PFSK-1 (cell line): ENCODE results near the gene MAN2B2.

Experiments
- FOXP2 ChIP-seq: optimal IDR thresholded peaks from 2 replicates; pipeline ENCODE3; 2011; ENCODE audit warnings: borderline replicate concordance, control low read depth, inconsistent platforms; ENCODE audit not compliant: insufficient read depth; ENCODE audit errors: extremely low read length, extremely low read depth
- POLR2AphosphoS5 ChIP-seq: IDR thresholded peaks from 2 replicates; pipeline ENCODE4 v1.6.1; 2012; ENCODE audit warnings: low read depth, mild to moderate bottlenecking, control low read depth, low read length, moderate library complexity
- SIN3A ChIP-seq: IDR thresholded peaks from 2 replicates; pipeline ENCODE4 v1.6.1; 2012; ENCODE audit warnings: mild to moderate bottlenecking, low read length, moderate library complexity, borderline replicate concordance; ENCODE audit not compliant: insufficient read depth
- TAF1 ChIP-seq: IDR thresholded peaks from 2 replicates; pipeline ENCODE4 v1.6.1; 2012; ENCODE audit warnings: low read length, control low read depth, borderline replicate concordance; ENCODE audit not compliant: insufficient read depth
- TF ChIP-seq, protein P1 (sequence below), 2 experiments: IDR thresholded peaks; 2 replicates each; pipeline versions ENCODE4 v1.6.1 to v1.8.0; 2011 to 2012; ENCODE audit warnings: low read depth in 2 of 2, low read length in 2 of 2, control low read depth in 1 of 2, inconsistent platforms in 1 of 2, mild to moderate bottlenecking in 1 of 2, moderate library complexity in 1 of 2; ENCODE audit not compliant: insufficient read depth in 1 of 2

The MAN2B2 gene

GRCh38 chr4:6527683-6528595 lies 47.0 kb upstream of the MAN2B2 start:
- TF ChIP-seq POLR2AphosphoS5 (no peak), TAF1 (no peak), FOXP2 (no peak), SIN3A (no peak)
- TF ChIP-seq, protein P1, sequence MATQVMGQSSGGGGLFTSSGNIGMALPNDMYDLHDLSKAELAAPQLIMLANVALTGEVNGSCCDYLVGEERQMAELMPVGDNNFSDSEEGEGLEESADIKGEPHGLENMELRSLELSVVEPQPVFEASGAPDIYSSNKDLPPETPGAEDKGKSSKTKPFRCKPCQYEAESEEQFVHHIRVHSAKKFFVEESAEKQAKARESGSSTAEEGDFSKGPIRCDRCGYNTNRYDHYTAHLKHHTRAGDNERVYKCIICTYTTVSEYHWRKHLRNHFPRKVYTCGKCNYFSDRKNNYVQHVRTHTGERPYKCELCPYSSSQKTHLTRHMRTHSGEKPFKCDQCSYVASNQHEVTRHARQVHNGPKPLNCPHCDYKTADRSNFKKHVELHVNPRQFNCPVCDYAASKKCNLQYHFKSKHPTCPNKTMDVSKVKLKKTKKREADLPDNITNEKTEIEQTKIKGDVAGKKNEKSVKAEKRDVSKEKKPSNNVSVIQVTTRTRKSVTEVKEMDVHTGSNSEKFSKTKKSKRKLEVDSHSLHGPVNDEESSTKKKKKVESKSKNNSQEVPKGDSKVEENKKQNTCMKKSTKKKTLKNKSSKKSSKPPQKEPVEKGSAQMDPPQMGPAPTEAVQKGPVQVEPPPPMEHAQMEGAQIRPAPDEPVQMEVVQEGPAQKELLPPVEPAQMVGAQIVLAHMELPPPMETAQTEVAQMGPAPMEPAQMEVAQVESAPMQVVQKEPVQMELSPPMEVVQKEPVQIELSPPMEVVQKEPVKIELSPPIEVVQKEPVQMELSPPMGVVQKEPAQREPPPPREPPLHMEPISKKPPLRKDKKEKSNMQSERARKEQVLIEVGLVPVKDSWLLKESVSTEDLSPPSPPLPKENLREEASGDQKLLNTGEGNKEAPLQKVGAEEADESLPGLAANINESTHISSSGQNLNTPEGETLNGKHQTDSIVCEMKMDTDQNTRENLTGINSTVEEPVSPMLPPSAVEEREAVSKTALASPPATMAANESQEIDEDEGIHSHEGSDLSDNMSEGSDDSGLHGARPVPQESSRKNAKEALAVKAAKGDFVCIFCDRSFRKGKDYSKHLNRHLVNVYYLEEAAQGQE (IDR thresholded peaks at IDR 0.05; ENCODE audit: insufficient read depth in 1 of 2, low read depth in 2 of 2, low read length in 2 of 2), result no peak

- TF ChIP-seq FOXP2 (no peak), TAF1 (no peak), POLR2AphosphoS5 (no peak), SIN3A (no peak)
- TF ChIP-seq, protein P1 (IDR thresholded peaks at IDR 0.05; ENCODE audit: insufficient read depth in 1 of 2, low read depth in 2 of 2, low read length in 2 of 2), result no peak
These were observed 46.0 kb upstream of the MAN2B2 start for GRCh38 chr4:6529021-6529420.

DNA sequence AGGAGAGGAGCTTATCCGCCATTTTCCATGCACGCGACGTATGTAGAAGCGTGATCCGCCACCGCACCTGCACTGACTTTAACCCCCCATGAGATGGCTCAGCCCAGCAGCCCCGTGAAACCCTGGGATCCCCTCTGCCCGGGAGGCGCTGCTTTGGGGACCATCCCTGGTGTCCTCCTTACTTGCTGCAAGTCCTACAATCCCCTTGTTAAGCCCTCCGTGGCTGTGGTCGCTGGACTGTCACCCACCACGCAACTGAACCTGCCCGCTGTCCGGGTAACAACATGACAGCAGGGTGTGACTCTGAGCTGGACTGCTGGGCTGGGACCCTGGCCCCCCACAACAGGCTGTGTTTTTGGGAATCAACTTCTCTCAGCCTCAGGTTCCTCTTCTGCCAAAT lies 44.7 kb upstream of the MAN2B2 start:
- TF ChIP-seq, protein P1 (IDR thresholded peaks at IDR 0.05; ENCODE audit: insufficient read depth in 1 of 2, low read depth in 2 of 2, low read length in 2 of 2), result no peak
- TF ChIP-seq TAF1 (no peak), POLR2AphosphoS5 (no peak), SIN3A (no peak), FOXP2 (no peak)

DNA sequence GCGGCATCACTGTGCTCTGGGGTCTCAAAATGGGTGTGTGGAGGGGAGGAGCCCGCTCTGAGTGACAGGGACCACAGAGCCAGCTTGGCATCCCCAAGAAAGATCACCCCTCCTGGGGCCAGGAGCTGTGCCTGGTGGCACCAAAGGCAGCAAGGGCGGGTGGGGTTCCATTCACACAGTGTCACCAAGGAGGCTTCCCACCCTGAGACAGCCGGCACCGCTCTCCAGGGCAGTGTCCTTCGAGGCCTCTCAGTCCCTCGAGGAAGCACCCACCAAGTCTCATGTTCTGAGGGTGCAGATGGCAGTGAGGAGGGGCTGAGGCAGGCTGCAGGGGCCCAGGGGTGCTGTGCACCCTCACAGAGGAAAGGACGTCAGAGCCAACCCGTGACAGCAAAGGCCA lies 44.0 kb upstream of the MAN2B2 start:
- TF ChIP-seq FOXP2 (no peak), SIN3A (no peak), POLR2AphosphoS5 (no peak), TAF1 (no peak)
- TF ChIP-seq, protein P1 (IDR thresholded peaks at IDR 0.05; ENCODE audit: insufficient read depth in 1 of 2, low read depth in 2 of 2, low read length in 2 of 2), result no peak

DNA sequence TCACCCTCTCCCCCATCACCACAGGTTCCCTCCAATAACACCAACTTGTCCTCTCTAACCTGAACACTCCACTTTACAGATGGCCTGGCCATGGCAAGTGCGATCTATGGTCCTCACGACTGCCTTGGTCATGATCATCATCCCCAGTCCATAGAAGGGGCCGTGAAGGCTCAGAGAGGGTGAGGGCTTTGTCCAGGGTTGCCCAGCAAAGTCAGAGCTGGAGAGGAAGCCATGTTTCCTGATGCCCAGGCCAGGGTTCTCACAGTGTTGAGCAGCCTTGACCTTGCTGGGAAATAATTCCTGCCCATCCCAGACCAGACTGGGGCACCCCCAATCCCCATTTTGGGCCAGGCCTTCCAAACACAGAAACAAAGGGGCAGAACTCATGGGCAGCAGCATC lies 42.9 kb upstream of the MAN2B2 start:
- TF ChIP-seq, protein P1 (IDR thresholded peaks at IDR 0.05; ENCODE audit: insufficient read depth in 1 of 2, low read depth in 2 of 2, low read length in 2 of 2), result no peak
- TF ChIP-seq TAF1 (no peak), FOXP2 (no peak), SIN3A (no peak), POLR2AphosphoS5 (no peak)
